GM19099 (cell line): ENCODE data around the gene NPC1L1.

Source experiments
- POLR2A ChIP-seq: IDR thresholded peaks from 3 replicates; pipeline ENCODE4 v1.6.1; 2011; ENCODE audit warnings: low read depth; ENCODE audit not compliant: insufficient read length; ENCODE audit errors: extremely low read depth

NPC1L1 gene

GRCh38 chr7:44497155-44498027 lies 43.7 kb downstream of the NPC1L1 start:
- no peak for TF ChIP-seq POLR2A

- no peak for TF ChIP-seq POLR2A
These were observed 44.7 kb downstream of the NPC1L1 start for GRCh38 chr7:44496385-44496784.

GRCh38 chr7:44494960-44495359 lies 46.2 kb downstream of the NPC1L1 start:
- TF ChIP-seq POLR2A, result no peak

- TF ChIP-seq POLR2A, result no peak
These were observed 49.9 kb downstream of the NPC1L1 start for GRCh38 chr7:44491229-44491628.

- peak; percentile 83 for TF ChIP-seq POLR2A
These were observed 50.6 kb downstream of the NPC1L1 start, which contains the start of gene NUDCD3 for GRCh38 chr7:44490351-44491200. TSS of gene NUDCD3 (minus strand) at chr7:44490658. CDS start at chr7:44490600, 58 bp downstream.

GRCh38 chr7:44489955-44490350 lies 51.2 kb downstream of the NPC1L1 start:
- TF ChIP-seq POLR2A, result no peak

GRCh38 chr7:44488955-44489354 lies 52.2 kb downstream of the NPC1L1 start:
- TF ChIP-seq POLR2A, result no peak

GRCh38 chr7:44486693-44487092 lies 54.4 kb downstream of the NPC1L1 start:
- TF ChIP-seq POLR2A, result no peak

- no peak for TF ChIP-seq POLR2A
These were observed 55.1 kb downstream of the NPC1L1 start for GRCh38 chr7:44486001-44486400.

- no peak for TF ChIP-seq POLR2A
These were observed 56.4 kb downstream of the NPC1L1 start for GRCh38 chr7:44484482-44485313.

GRCh38 chr7:44482502-44483485 lies 58.3 kb downstream of the NPC1L1 start:
- no peak for TF ChIP-seq POLR2A

GRCh38 chr7:44477938-44478337 lies 63.2 kb downstream of the NPC1L1 start:
- no peak for TF ChIP-seq POLR2A

- TF ChIP-seq POLR2A, result no peak
These were observed 63.9 kb downstream of the NPC1L1 start for GRCh38 chr7:44477063-44477830.
